HG03460 (cell line): ENCODE results near the gene MME.

ENCODE experiments used
- ATAC-seq: cut with Tn5 transposase; IDR thresholded peaks from one replicate; pipeline ENCODE4 v1.9.1; 2021; ENCODE audit not compliant: unreplicated experiment

MME gene

DNA sequence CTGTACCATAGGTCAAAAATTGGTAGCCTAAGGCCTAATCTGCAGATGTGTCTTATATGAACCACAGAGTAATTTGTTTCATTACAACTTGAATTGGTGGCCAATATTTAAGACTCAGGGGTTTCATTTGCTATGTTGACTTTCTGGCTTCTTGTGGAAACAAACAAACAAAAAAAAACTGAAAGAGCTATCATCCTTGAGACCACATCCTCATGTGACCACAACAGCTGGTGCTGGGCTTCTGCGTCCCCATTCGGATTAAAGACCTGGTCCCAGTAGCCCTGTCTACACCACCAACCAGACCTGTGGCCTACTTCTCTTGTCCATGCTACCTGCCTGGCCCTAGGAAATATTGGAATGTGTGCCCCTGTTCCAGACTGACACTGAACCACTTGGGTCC, 151.7 kb downstream of the MME start:
- no peak for ATAC-seq

DNA sequence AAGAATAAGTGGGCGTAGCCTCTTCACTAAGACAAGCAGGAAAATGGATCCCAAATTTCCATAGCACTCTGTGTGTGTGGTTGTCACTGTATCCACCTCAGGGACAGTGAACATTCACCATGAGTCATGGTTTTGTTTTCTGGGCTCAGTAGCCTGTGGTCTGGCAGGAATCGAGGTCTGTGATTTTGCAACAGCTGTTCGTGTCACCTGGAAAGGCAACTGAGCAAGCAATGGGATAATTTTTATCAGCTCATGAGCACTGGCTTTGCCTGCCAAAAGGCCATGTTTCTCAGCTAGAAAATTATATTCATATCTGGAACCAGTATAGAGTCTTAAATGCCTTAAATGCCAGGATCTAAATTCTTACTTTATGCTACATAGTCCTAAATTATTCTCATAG, 152.5 kb downstream of the MME start:
- ATAC-seq = no peak

DNA sequence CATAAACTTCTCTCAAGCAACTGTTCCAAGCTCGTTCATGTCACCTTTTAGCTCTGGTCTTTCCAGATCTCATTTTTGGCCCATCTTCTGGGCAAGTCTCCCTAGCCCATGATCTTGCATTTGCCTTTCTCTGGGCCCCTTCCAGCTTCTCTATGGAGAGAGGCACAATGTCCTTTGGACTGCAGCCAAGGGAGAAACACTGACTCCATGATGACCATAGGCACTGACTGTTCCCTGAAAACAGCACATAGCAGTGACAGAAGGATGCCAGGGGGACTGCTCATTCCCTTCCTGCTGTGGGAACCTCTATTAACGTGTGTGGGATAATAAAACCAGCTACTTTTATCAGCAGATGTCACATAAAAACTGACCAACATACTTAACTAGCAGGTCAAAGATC, 153.1 kb downstream of the MME start:
- ATAC-seq = no peak
